ENCODE data around the gene KCNH1. TPM values are rescaled to one million over a fixed set of nuclear protein-coding genes. Genes with fewer than 3 reads are reported as not detected.

Gene KCNH1
- total RNA-seq, 4 donors from 2014 or later: 0.24 to 1.6 TPM; not detected in 2

- no peak for ATAC-seq (ENCODE audit: low FRiP score)
- TF ChIP-seq CTCF (IDR thresholded peaks at IDR 0.05): no peak
- DNase-seq (ENCODE audit: low spot score): no peak
These were observed 228.5 kb downstream of the KCNH1 start for GRCh38 chr1:210905365-210905904.

GRCh38 chr1:210901981-210902770 lies 231.8 kb downstream of the KCNH1 start:
- no peak for TF ChIP-seq CTCF (IDR thresholded peaks at IDR 0.05)
- DNase-seq (ENCODE audit: low spot score) (no peak), ATAC-seq (ENCODE audit: low FRiP score) (no peak)

GRCh38 chr1:210900820-210901219 lies 233.1 kb downstream of the KCNH1 start:
- DNase-seq (ENCODE audit: low spot score) (no peak), ATAC-seq (ENCODE audit: low FRiP score) (no peak)
- no peak for TF ChIP-seq CTCF (IDR thresholded peaks at IDR 0.05)

- DNase-seq (ENCODE audit: low spot score) (no peak), ATAC-seq (ENCODE audit: low FRiP score) (no peak)
- no peak for TF ChIP-seq CTCF (IDR thresholded peaks at IDR 0.05)
These were observed 233.9 kb downstream of the KCNH1 start for GRCh38 chr1:210900079-210900478.

GRCh38 chr1:210899676-210900075 lies 234.3 kb downstream of the KCNH1 start:
- no peak for TF ChIP-seq CTCF (IDR thresholded peaks at IDR 0.05)
- no peak for DNase-seq (ENCODE audit: low spot score)
- no peak for ATAC-seq (ENCODE audit: low FRiP score)

- no peak for DNase-seq (ENCODE audit: low spot score)
- TF ChIP-seq CTCF (IDR thresholded peaks at IDR 0.05): no peak
- ATAC-seq (ENCODE audit: low FRiP score): no peak
These were observed 235.5 kb downstream of the KCNH1 start for GRCh38 chr1:210898473-210898872.

GRCh38 chr1:210883821-210884220 lies 250.1 kb downstream of the KCNH1 start:
- DNase-seq (ENCODE audit: low spot score) (no peak), ATAC-seq (ENCODE audit: low FRiP score) (no peak)
- no peak for TF ChIP-seq CTCF (IDR thresholded peaks at IDR 0.05)
